T-cell (primary cell): ENCODE measurements around the gene TJP3. TPM values are rescaled to one million over a fixed set of nuclear protein-coding genes. Genes with fewer than 3 reads are reported as not detected.
A peak's percentile ranks its signal among the peaks of the same experiment; 100 is the strongest.

Experiments used
- ATAC-seq, 4 experiments: fragments of 200-7000 bp in 3 of 4; fragments of 150-1000 bp in 1 of 4; cut with Tn5 transposase; replicated peaks in 1 of 4; 1 replicate in 3 of 4; 2 replicates in 1 of 4; pipeline ENCODE4 v1.10.0; 2021; ENCODE audit warnings: moderate library complexity in 3 of 4, mild to moderate bottlenecking in 2 of 4, moderate number of reproducible peaks in 1 of 4
- CTCF ChIA-PET, 2 donors: fragments of 300-600 bp; sonication (Branson Sonifier 250); formaldehyde crosslinking; loops; one replicate each; lab custom pipeline; 2022; ENCODE audit warnings: antibody characterized with exemption in 2 of 2; lab: Charles Lee
- POLR2A ChIA-PET, 2 donors: fragments of 300-600 bp; sonication (Branson Sonifier 250); formaldehyde crosslinking; loops; one replicate each; lab custom pipeline; 2022; ENCODE audit warnings: antibody characterized with exemption in 2 of 2; lab: Charles Lee
- DNase-seq, 35 experiments: peaks; one replicate each; pipeline versions ENCODE4 v3.0.0 to v3.0.0-alpha.2; 2013 to 2023
- H3K27ac ChIP-seq: one replicate; pipeline ENCODE4 v1.5.1; 2013; ENCODE audit warnings: low read length
- H3K27me3 ChIP-seq, 2 experiments: replicated peaks in 1 of 2; 1 replicate in 1 of 2; 2 replicates in 1 of 2; pipeline versions ENCODE4 v1.6.1 to v1.7.0; 2013; ENCODE audit warnings: low read length in 1 of 2, mixed read lengths in 1 of 2; ENCODE audit not compliant: control insufficient read depth in 2 of 2, insufficient read depth in 2 of 2; ENCODE audit errors: extremely low read depth in 1 of 2
- H3K36me3 ChIP-seq, 2 donors: 1 replicate in 1 of 2; 2 replicates in 1 of 2; pipeline versions ENCODE4 v1.6.1 to v1.7.0; 2013; ENCODE audit warnings: low read length in 1 of 2; ENCODE audit not compliant: control insufficient read depth in 2 of 2, insufficient read depth in 1 of 2; ENCODE audit errors: extremely low read depth in 1 of 2
- H3K4me1 ChIP-seq, 2 experiments: 1 replicate in 1 of 2; 2 replicates in 1 of 2; pipeline versions ENCODE4 v1.6.1 to v1.7.0; 2013; ENCODE audit warnings: low read length in 2 of 2, mixed read lengths in 1 of 2; ENCODE audit not compliant: insufficient read depth in 2 of 2, control insufficient read depth in 1 of 2; ENCODE audit errors: extremely low read depth in 1 of 2
- H3K4me3 ChIP-seq, 2 donors: 1 replicate in 1 of 2; 2 replicates in 1 of 2; pipeline versions ENCODE4 v1.5.1 to v1.7.0; 2013; ENCODE audit warnings: mild to moderate bottlenecking in 2 of 2, low read length in 1 of 2, moderate library complexity in 1 of 2; ENCODE audit not compliant: control insufficient read depth in 1 of 2; ENCODE audit errors: extremely low read depth in 1 of 2
- H3K9me3 ChIP-seq: 2 replicates; pipeline ENCODE4 v1.7.0; 2013
- H3K27ac Mint-ChIP-seq, 2 donors: one replicate each; pipeline ENCODE4 v1.8.0; 2020 to 2021; ENCODE audit warnings: mild to moderate bottlenecking in 2 of 2, mixed read lengths in 2 of 2
- H3K27me3 Mint-ChIP-seq, 2 donors: one replicate each; pipeline ENCODE4 v1.8.0; 2021 to 2022; ENCODE audit warnings: mixed read lengths in 2 of 2
- H3K36me3 Mint-ChIP-seq: one replicate; pipeline ENCODE4 v1.8.0; 2021; ENCODE audit warnings: mixed read lengths
- H3K4me1 Mint-ChIP-seq, 3 donors: one replicate each; pipeline ENCODE4 v1.8.0; 2020 to 2022; ENCODE audit warnings: mixed read lengths in 3 of 3, mild to moderate bottlenecking in 1 of 3
- H3K4me3 Mint-ChIP-seq, 3 donors: one replicate each; pipeline ENCODE4 v1.8.0; 2020 to 2022; ENCODE audit warnings: mild to moderate bottlenecking in 3 of 3, mixed read lengths in 3 of 3, moderate library complexity in 3 of 3
- H3K9me3 Mint-ChIP-seq, 3 donors: one replicate each; pipeline ENCODE4 v1.8.0; 2020 to 2022; ENCODE audit warnings: mixed read lengths in 3 of 3
- WGBS: methylation state at CpG from one replicate; pipeline ENCODE4 v1.1.5; 2013; ENCODE audit warnings: missing lambda C conversion rate; ENCODE audit not compliant: insufficient coverage; 5-methylcytosine and 5-hydroxymethylcytosine counted together
- total RNA-seq, 35 experiments: library from RNA in 6 of 35; stranded (reverse) in 6 of 35; fragments of 120-200 nt in 1 of 35; gene quantifications; one replicate each; pipeline versions ENCODE4 v1.2.1 to v1.2.4 and lab custom pipeline; 2013 to 2026

Gene TJP3
- total RNA-seq, 5 donors from 2014 or later (not counting 1 experiment from before 2014, with no cell fraction given) = 12.6 to 28.9 (median 19.4) TPM

DNA sequence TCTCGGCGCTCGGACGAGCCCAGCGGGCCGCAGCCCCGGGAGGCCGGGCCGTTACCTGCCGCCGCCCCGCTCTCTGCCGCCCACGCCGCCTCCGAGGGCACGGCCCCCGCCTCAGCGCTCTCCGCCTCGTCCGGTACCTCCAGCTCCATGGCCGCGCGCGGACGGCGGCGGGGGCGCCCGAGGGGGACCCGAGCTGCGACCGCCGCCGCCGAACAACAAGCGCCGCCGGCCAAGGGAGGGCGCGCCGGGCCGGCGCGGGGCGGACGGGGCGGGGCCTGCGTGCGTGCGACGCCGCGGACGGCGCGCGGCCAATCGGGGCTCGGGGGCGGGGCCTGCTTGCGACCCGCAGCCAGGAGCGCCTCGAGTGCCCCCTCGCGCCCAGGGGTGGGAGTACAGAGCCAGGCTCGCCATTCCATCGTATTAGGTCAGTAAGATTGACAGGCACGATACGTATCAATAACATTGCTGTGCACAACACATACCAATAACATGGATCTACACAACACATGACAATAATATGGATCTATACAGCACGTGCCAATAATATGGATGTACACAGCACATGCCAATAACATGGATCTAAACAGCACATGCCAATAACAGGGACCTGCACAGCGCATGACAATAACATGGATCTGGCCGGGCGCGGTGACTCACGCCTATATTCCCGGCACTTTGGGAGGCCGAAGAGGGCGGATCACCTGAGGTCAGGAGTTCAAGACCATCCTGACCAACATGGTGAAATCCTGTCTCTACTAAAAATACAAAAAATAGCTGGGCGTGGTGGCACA lies 7.7 kb upstream of the TJP3 start, which contains the start of gene PIP5K1C:
PIP5K1C (minus strand) TSS at position 227 of the 791 bp plus-strand sequence; CDS start at position 149, 78 bp downstream.
- H3K27ac Mint-ChIP-seq = peak within 1 kb of the TSS; percentile 55 to 71
- Histone ChIP-seq H3K36me3 (no peaks in the 10 kb centered on the region), H3K9me3 (no peaks in the 10 kb centered on the region), H3K27me3 (peaks cover 0 to 10% of the 10 kb centered on the region in 2 experiments), H3K4me3 (peak within 1 kb of the TSS; percentile 55 to 69), H3K4me1 (peaks cover 5 to 38% of the 10 kb centered on the region in 2 experiments), H3K27ac (no peak within 1 kb of the TSS)
- peak within 1 kb of the TSS; percentile 86 to 95 (median 87) for H3K4me3 Mint-ChIP-seq
- H3K27me3 Mint-ChIP-seq = peaks cover 0 to 3% of the 10 kb centered on the region in 2 donors
- ATAC-seq = peak; percentile 97 to 100 (median 98)
- ChIA-PET POLR2A (no interaction called here), CTCF (interaction anchor here in 1 of 2 donors (0.6 to 1.5 kb wide), 4 partner anchors 10 to 1704 kb away, joined by 3 read pairs; no protein-coding TSS in a partner anchor)
- peaks cover 16 to 32% (median 24%) of the 10 kb centered on the region in 3 donors for H3K4me1 Mint-ChIP-seq
- peak; percentile 76 to 97 (median 88) for DNase-seq
- H3K9me3 Mint-ChIP-seq = no peaks in the 10 kb centered on the region
- no peaks in the 10 kb centered on the region for H3K36me3 Mint-ChIP-seq
- WGBS = 2% methylated on average over 74 of the region's 82 CpGs

DNA sequence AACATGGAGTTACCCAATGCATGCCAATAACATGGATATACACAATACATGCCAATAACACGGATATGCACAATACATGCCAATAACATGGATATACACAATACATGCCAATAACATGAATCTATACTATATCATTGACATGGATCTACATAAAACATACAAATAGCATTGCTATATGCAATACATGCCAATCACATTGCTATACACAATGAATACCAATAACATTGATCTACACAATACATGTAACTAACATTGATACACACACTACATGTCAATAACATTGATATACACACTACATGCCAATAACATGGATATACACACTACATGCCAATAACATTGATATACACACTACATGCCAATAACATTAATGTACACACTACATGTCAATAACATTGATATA lies 7.0 kb upstream of the TJP3 start:
- H3K27ac ChIP-seq = no peak overlapping the region
- no peaks in the 10 kb centered on the region for H3K9me3 ChIP-seq
- no peaks in the 10 kb centered on the region for H3K36me3 ChIP-seq
- ChIA-PET POLR2A (no interaction called here), CTCF (no interaction called here)
- H3K4me3 ChIP-seq = no peak overlapping the region
- Mint-ChIP-seq H3K36me3 (no peaks in the 10 kb centered on the region), H3K27me3 (peaks cover 0 to 3% of the 10 kb centered on the region in 2 donors), H3K27ac (peak overlapping the region in 1 of 2 donors; percentile 61), H3K4me1 (peaks cover 21 to 31% (median 22%) of the 10 kb centered on the region in 3 donors), H3K9me3 (no peaks in the 10 kb centered on the region), H3K4me3 (peak overlapping the region; percentile 37 to 95 (median 73))
- DNase-seq = no peak
- WGBS = 0% methylated on average over 1 of the region's 1 CpG
- peaks cover 0 to 15% of the 10 kb centered on the region in 2 experiments for H3K27me3 ChIP-seq
- peaks cover 5 to 42% of the 10 kb centered on the region in 2 experiments for H3K4me1 ChIP-seq
- ATAC-seq = no peak

DNA sequence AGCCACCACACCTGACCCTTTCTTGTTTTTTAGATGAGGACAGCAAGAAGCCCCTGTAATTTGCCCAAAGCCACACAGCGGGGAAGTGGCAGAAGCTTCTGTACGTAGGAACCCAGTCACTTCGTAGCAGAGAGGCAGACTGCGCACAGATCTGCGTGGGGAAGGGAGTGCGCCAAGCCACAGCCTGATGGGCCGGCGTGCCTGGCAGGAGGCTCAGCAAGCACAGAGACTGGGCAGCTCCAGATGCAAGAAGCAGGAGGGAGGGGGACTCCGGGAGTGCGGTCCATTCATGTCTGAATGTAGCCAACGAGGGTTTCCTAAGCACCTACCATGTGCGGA lies 347 bp upstream of the TJP3 start:
- Histone ChIP-seq H3K36me3 (no peaks in the 10 kb centered on the region), H3K4me3 (no peak overlapping the region), H3K27me3 (peaks cover 0 to 59% of the 10 kb centered on the region in 2 experiments), H3K27ac (no peak overlapping the region), H3K9me3 (no peaks in the 10 kb centered on the region), H3K4me1 (peaks cover 0 to 6% of the 10 kb centered on the region in 2 experiments)
- DNase-seq = no peak
- ATAC-seq = no peak
- 85% methylated on average over 12 of the region's 12 CpGs for WGBS
- Mint-ChIP-seq H3K36me3 (no peaks in the 10 kb centered on the region), H3K4me3 (no peak overlapping the region), H3K4me1 (peaks cover 0 to 5% (median 2%) of the 10 kb centered on the region in 3 donors), H3K27me3 (peaks cover 0 to 4% of the 10 kb centered on the region in 2 donors), H3K27ac (no peak overlapping the region), H3K9me3 (no peaks in the 10 kb centered on the region)
- ChIA-PET CTCF (interaction anchor here in 1 of 2 donors (0.6 kb wide), 1 partner anchor 14 kb away, joined by 3 read pairs; no protein-coding TSS in a partner anchor), POLR2A (no interaction called here)

GRCh38 chr19:3710265-3710812 lies 2.2 kb downstream of the TJP3 start:
- no peak overlapping the region for H3K4me3 Mint-ChIP-seq
- Histone ChIP-seq H3K9me3 (no peaks in the 10 kb centered on the region), H3K4me1 (peaks cover 0 to 6% of the 10 kb centered on the region in 2 experiments), H3K27ac (no peak overlapping the region), H3K36me3 (no peaks in the 10 kb centered on the region), H3K27me3 (peaks cover 0 to 49% of the 10 kb centered on the region in 2 experiments), H3K4me3 (no peak overlapping the region)
- no peak overlapping the region for H3K27ac Mint-ChIP-seq
- H3K9me3 Mint-ChIP-seq = no peaks in the 10 kb centered on the region
- POLR2A ChIA-PET = no interaction called here
- peaks cover 4 to 11% (median 5%) of the 10 kb centered on the region in 3 donors for H3K4me1 Mint-ChIP-seq
- DNase-seq = peak in 1 of 35 experiments; percentile 42
- 50% methylated on average over 18 of the region's 20 CpGs for WGBS
- CTCF ChIA-PET = interaction anchor here in 1 of 2 donors (0.6 kb wide), 1 partner anchor 1169 kb away, joined by 3 read pairs; no protein-coding TSS in a partner anchor
- ATAC-seq = no peak
- no peaks in the 10 kb centered on the region for H3K36me3 Mint-ChIP-seq
- H3K27me3 Mint-ChIP-seq = peaks cover 0 to 2% of the 10 kb centered on the region in 2 donors

DNA sequence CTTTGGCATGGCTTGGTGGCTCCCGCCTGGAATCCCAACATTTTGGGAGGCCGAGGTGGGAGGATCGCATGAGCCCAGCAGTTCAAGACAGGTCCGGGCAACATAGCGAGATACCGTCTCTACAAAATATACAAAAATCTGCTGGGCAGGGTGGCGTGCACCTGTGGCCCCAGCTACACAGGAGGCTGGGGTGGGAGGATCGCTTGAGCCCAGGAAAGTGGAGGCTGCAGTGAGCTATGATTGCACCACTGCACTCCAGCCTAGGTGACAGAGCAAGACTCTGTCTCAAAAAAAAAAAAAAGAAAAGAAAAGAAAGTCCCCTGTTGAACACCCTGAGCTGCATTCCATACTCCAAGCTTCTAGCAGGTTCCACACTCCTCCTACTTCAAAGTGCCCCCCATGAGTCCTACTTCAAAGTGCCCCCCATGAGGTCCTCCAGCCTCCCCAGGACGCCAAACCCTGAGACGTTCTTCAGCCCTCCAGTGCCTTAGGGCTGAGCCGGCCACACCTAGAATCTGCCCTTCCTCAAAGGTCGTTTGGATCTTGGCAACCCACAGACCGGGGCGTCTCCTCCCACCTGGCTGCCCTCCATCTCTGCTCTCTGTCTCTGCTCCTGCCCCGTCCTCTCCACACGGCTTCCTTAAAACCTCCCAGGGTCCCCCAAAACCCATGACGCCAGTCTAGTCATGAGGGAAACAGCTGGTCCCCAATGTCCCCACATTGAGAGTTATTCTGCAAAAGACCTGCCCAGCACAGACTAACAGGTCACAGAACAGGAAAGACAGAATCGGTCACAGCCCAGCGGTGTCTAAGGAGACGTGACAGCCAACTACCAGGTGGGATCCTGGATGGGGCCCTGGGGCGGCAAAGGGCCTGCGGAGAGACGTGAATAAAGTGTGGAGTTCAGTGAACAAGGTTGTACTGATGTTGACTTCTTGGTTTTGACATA lies 4.8 kb downstream of the TJP3 start:
- H3K4me1 ChIP-seq = no peaks in the 10 kb centered on the region
- DNase-seq (no peak), ATAC-seq (no peak)
- CTCF ChIA-PET = interaction anchor here in 1 of 2 donors (0.6 kb wide), 1 partner anchor 17 kb away, joined by 12 read pairs; no protein-coding TSS in a partner anchor
- no peaks in the 10 kb centered on the region for H3K9me3 ChIP-seq
- H3K27ac Mint-ChIP-seq = no peak overlapping the region
- H3K27me3 ChIP-seq = peaks cover 0 to 30% of the 10 kb centered on the region in 2 experiments
- no peak overlapping the region for H3K4me3 Mint-ChIP-seq
- POLR2A ChIA-PET = no interaction called here
- no peaks in the 10 kb centered on the region for H3K36me3 ChIP-seq
- no peak overlapping the region for H3K27ac ChIP-seq
- H3K27me3 Mint-ChIP-seq = peaks cover 0 to 2% of the 10 kb centered on the region in 2 donors
- H3K4me3 ChIP-seq = no peak overlapping the region
- 42% methylated on average over 20 of the region's 23 CpGs for WGBS
- peaks cover 3 to 6% (median 4%) of the 10 kb centered on the region in 3 donors for H3K4me1 Mint-ChIP-seq
- no peaks in the 10 kb centered on the region for H3K36me3 Mint-ChIP-seq
- no peaks in the 10 kb centered on the region for H3K9me3 Mint-ChIP-seq
